ENCODE measurements around the gene ZFP82. TPM values are rescaled to one million over a fixed set of nuclear protein-coding genes. Genes with fewer than 3 reads are reported as not detected.

Gene ZFP82
- polyA plus RNA-seq, 1 of the 3 experiments (the other 2 are of a cell fraction), result 2.1 TPM

- Histone ChIP-seq H3K4me3 (ENCODE audit: low read depth in 2 of 2, low read length in 1 of 2) (no peak overlapping the region), H3K27ac (ENCODE audit: low read depth in 2 of 2, low read length in 1 of 2) (no peak overlapping the region), H2AFZ (ENCODE audit: low read depth) (no peak overlapping the region), H3K36me3 (replicated peaks in 1 of 2; ENCODE audit: control insufficient read depth in 1 of 2, insufficient read depth in 2 of 2, low read length in 1 of 2) (peaks cover 21 to 70% of the 10 kb centered on the region in 2 experiments), H3K27me3 (ENCODE audit: insufficient read depth) (no peaks in the 10 kb centered on the region), H3K4me1 (ENCODE audit: control insufficient read depth in 1 of 2, insufficient read depth in 2 of 2, low read depth in 1 of 2, low read length in 1 of 2) (no peaks in the 10 kb centered on the region), H3K9me2 (no peaks in the 10 kb centered on the region), H3K79me2 (ENCODE audit: insufficient read depth) (no peaks in the 10 kb centered on the region), H3F3A (replicated peaks; ENCODE audit: insufficient read depth) (no peaks in the 10 kb centered on the region), H3K9me3 (no peaks in the 10 kb centered on the region), H3K9ac (no peak overlapping the region), H4K20me1 (ENCODE audit: insufficient read depth) (no peaks in the 10 kb centered on the region), H3K4me2 (no peak overlapping the region)
- ChIA-PET CTCF (no interaction called here), POLR2A (no interaction called here)
- WGBS (ENCODE audit: low lambda C conversion rate), result 94% methylated on average over 6 of the region's 6 CpGs
- TF ChIP-seq FOSL2 (IDR thresholded peaks at IDR 0.05; ENCODE audit: borderline replicate concordance, low read depth) (no peak), POLR2AphosphoS5 (IDR thresholded peaks at IDR 0.05; ENCODE audit: low read depth, low read length) (no peak), RCOR1 (IDR thresholded peaks at IDR 0.05; ENCODE audit: low read length) (no peak), SMC3 (IDR thresholded peaks at IDR 0.05; ENCODE audit: low read depth, low read length) (no peak), PBX3 (IDR thresholded peaks at IDR 0.05) (no peak), JUND (IDR thresholded peaks at IDR 0.05) (no peak), CTCF (IDR thresholded peaks at IDR 0.05) (no peak), MEF2A (IDR thresholded peaks at IDR 0.05; ENCODE audit: borderline replicate concordance, low read depth) (no peak), TEAD4 (IDR thresholded peaks at IDR 0.05; ENCODE audit: borderline replicate concordance, insufficient read depth) (no peak), NFIC (IDR thresholded peaks at IDR 0.05; ENCODE audit: borderline replicate concordance) (no peak), TAF1 (IDR thresholded peaks at IDR 0.05; ENCODE audit: borderline replicate concordance, low read depth, low read length) (no peak), USF1 (IDR thresholded peaks at IDR 0.05; ENCODE audit: borderline replicate concordance, low read depth) (no peak), ZBTB33 (IDR thresholded peaks at IDR 0.05; ENCODE audit: borderline replicate concordance, low read depth) (no peak), NRF1 (IDR thresholded peaks at IDR 0.05; ENCODE audit: low read depth, low read length) (no peak)
- DNase-seq, result no peak
Observed at GRCh38 chr19:36363845-36364244, 54.6 kb downstream of the ZFP82 start.

Other genes starting within 250 kb of the ZFP82 start
- 1.5 and 1.9 TPM in 2 replicates for gene ZNF565, start 204.0 kb downstream of the ZFP82 start, polyA plus RNA-seq (2012; rRNA removed)
- gene ZNF146, start 203.5 kb downstream of the ZFP82 start, polyA plus RNA-seq (2012; rRNA removed), result 25.4 and 35.8 TPM in 2 replicates
- 1.1 and 2.5 TPM in 2 replicates for gene ZFP14, start 39.4 kb downstream of the ZFP82 start, polyA plus RNA-seq (2012; rRNA removed)
- 1.7 and 3.4 TPM in 2 replicates for gene ZNF566, start 70.9 kb upstream of the ZFP82 start, polyA plus RNA-seq (2012; rRNA removed)
- gene ZNF260, start 109.6 kb upstream of the ZFP82 start, polyA plus RNA-seq (2012; rRNA removed), result 2.6 and 4.7 TPM in 2 replicates
- 5.6 and 8.6 TPM in 2 replicates for gene ZNF529, start 154.6 kb upstream of the ZFP82 start, polyA plus RNA-seq (2012; rRNA removed)
- 2.3 and 3.5 TPM in 2 replicates for gene ZNF382, start 186.7 kb upstream of the ZFP82 start, polyA plus RNA-seq (2012; rRNA removed)
- gene ZNF461, start 248.2 kb upstream of the ZFP82 start, polyA plus RNA-seq (2012; rRNA removed), result 2.8 and 5.1 TPM in 2 replicates